ENCODE results near the gene ICA1.

Gene ICA1

GRCh38 chr7:8119262-8119661 lies 142.7 kb downstream of the ICA1 start:
- Histone ChIP-seq H3K4me2 (no peak overlapping the region), H3K9ac (no peak overlapping the region), H3K79me2 (ENCODE audit: insufficient read depth, low read depth) (no peaks in the 10 kb centered on the region), H3K4me1 (ENCODE audit: low read depth, poor library complexity, severe bottlenecking) (peaks cover 33% of the 10 kb centered on the region), H3K4me3 (IDR thresholded peaks at IDR 0.05; ENCODE audit: insufficient read depth, low read depth, low read length) (no peak overlapping the region), H3K27me3 (ENCODE audit: insufficient read depth, low read depth) (no peaks in the 10 kb centered on the region), H4K20me1 (ENCODE audit: insufficient read depth) (no peaks in the 10 kb centered on the region), H3K27ac (no peak overlapping the region), H2AFZ (ENCODE audit: low read depth) (no peak overlapping the region), H3K36me3 (ENCODE audit: insufficient read depth) (no peaks in the 10 kb centered on the region)
- TF ChIP-seq CTCF (conservative IDR thresholded peaks at IDR 0.05; ENCODE audit: low read depth, low read length) = no peak

GRCh38 chr7:8117195-8117594 lies 144.8 kb downstream of the ICA1 start:
- no peak overlapping the region for H3K9ac ChIP-seq
- no peaks in the 10 kb centered on the region for H3K27me3 ChIP-seq (ENCODE audit: insufficient read depth, low read depth)
- H3K27ac ChIP-seq = no peak overlapping the region
- H3K79me2 ChIP-seq (ENCODE audit: insufficient read depth, low read depth) = no peaks in the 10 kb centered on the region
- H4K20me1 ChIP-seq (ENCODE audit: insufficient read depth) = no peaks in the 10 kb centered on the region
- no peak for TF ChIP-seq CTCF (conservative IDR thresholded peaks at IDR 0.05; ENCODE audit: low read depth, low read length)
- H3K4me1 ChIP-seq (ENCODE audit: low read depth, poor library complexity, severe bottlenecking) = peaks cover 46% of the 10 kb centered on the region
- no peaks in the 10 kb centered on the region for H3K36me3 ChIP-seq (ENCODE audit: insufficient read depth)
- H3K4me3 ChIP-seq (IDR thresholded peaks at IDR 0.05; ENCODE audit: insufficient read depth, low read depth, low read length) = no peak overlapping the region
- no peak overlapping the region for H3K4me2 ChIP-seq
- H2AFZ ChIP-seq (ENCODE audit: low read depth) = no peak overlapping the region

- H3K4me3 ChIP-seq (IDR thresholded peaks at IDR 0.05; ENCODE audit: insufficient read depth, low read depth, low read length) = no peak overlapping the region
- H2AFZ ChIP-seq (ENCODE audit: low read depth) = no peak overlapping the region
Measured at GRCh38 chr7:8115547-8116402, 146.2 kb downstream of the ICA1 start.

GRCh38 chr7:8114175-8114574 lies 147.8 kb downstream of the ICA1 start:
- no peaks in the 10 kb centered on the region for H4K20me1 ChIP-seq (ENCODE audit: insufficient read depth)
- no peaks in the 10 kb centered on the region for H3K79me2 ChIP-seq (ENCODE audit: insufficient read depth, low read depth)
- H3K4me3 ChIP-seq (IDR thresholded peaks at IDR 0.05; ENCODE audit: insufficient read depth, low read depth, low read length) = no peak overlapping the region
- no peak overlapping the region for H3K9ac ChIP-seq
- H3K27me3 ChIP-seq (ENCODE audit: insufficient read depth, low read depth) = no peaks in the 10 kb centered on the region
- H3K4me1 ChIP-seq (ENCODE audit: low read depth, poor library complexity, severe bottlenecking) = peaks cover 46% of the 10 kb centered on the region
- peak overlapping the region; percentile 64 for H3K4me2 ChIP-seq
- peak overlapping the region; percentile 30 for H3K27ac ChIP-seq
- no peaks in the 10 kb centered on the region for H3K36me3 ChIP-seq (ENCODE audit: insufficient read depth)
- TF ChIP-seq CTCF (conservative IDR thresholded peaks at IDR 0.05; ENCODE audit: low read depth, low read length) = no peak
- H2AFZ ChIP-seq (ENCODE audit: low read depth) = peak overlapping the region; percentile 20; the same call in 1 of the 2 replicates

More at GRCh38 chr7:8115547-8116402, 146.2 kb downstream of the ICA1 start:
- H3K4me1 ChIP-seq (ENCODE audit: low read depth, poor library complexity, severe bottlenecking) = peaks cover 46% of the 10 kb centered on the region
- no peaks in the 10 kb centered on the region for H3K79me2 ChIP-seq (ENCODE audit: insufficient read depth, low read depth)
- no peaks in the 10 kb centered on the region for H3K36me3 ChIP-seq (ENCODE audit: insufficient read depth)
- H3K27me3 ChIP-seq (ENCODE audit: insufficient read depth, low read depth) = no peaks in the 10 kb centered on the region
- no peak for TF ChIP-seq CTCF (conservative IDR thresholded peaks at IDR 0.05; ENCODE audit: low read depth, low read length)
- H3K9ac ChIP-seq = no peak overlapping the region
- H4K20me1 ChIP-seq (ENCODE audit: insufficient read depth) = no peaks in the 10 kb centered on the region
- H3K27ac ChIP-seq = no peak overlapping the region
- peak overlapping the region; percentile 64 for H3K4me2 ChIP-seq
